Peyer's patch (tissue), 4 donors: ENCODE data around the gene IL17REL. TPM values are rescaled to one million over a fixed set of nuclear protein-coding genes. Genes with fewer than 3 reads are reported as not detected.

ENCODE experiments used
- DNase-seq, 3 donors: peaks; one replicate each; pipeline ENCODE4 v3.0.0-alpha.2; 2017 to 2019
- H3K27ac ChIP-seq, 4 donors: fragments of 200-600 bp; sonication (generic); one replicate each; pipeline ENCODE4 v1.5.1; 2016 to 2019
- H3K27me3 ChIP-seq, 2 donors: fragments of 200-600 bp; sonication (generic); one replicate each; pipeline ENCODE4 v1.5.1; 2019
- H3K36me3 ChIP-seq, 3 donors: fragments of 200-600 bp; sonication (generic); one replicate each; pipeline ENCODE4 v1.5.1; 2016 to 2019
- H3K4me1 ChIP-seq, 4 donors: fragments of 200-600 bp; sonication (generic); one replicate each; pipeline ENCODE4 v1.5.1; 2016 to 2019
- H3K4me3 ChIP-seq, 4 donors: fragments of 200-600 bp; sonication (generic); 1 replicate in 3 of 4; 2 replicates in 1 of 4; pipeline ENCODE4 v1.5.1; 2016 to 2019; ENCODE audit warnings: mild to moderate bottlenecking in 1 of 4
- H3K9me3 ChIP-seq, 4 donors: fragments of 200-600 bp; sonication (generic); one replicate each; pipeline ENCODE4 v1.5.1; 2016 to 2019; ENCODE audit warnings: mild to moderate bottlenecking in 1 of 4
- POLR2A ChIP-seq, 2 donors: fragments of 450-650 bp; IDR thresholded peaks; one replicate each; pipeline ENCODE4 v1.5.1; 2017; ENCODE audit warnings: antibody characterized with exemption in 2 of 2, mild to moderate bottlenecking in 2 of 2, moderate library complexity in 2 of 2
- total RNA-seq, 4 donors: library from RNA; depleted of rRNA; stranded (reverse); fragments of >200 nt; gene quantifications; one replicate each; pipeline ENCODE4 v1.1.0, GENCODE V29; 2016
- TF ChIP-seq, protein P1 (sequence below), 6 experiments: fragments of 450-650 bp in 4 of 6; fragments of 200-600 bp in 2 of 6; sonication (generic) in 1 of 6; IDR thresholded peaks; one replicate each; pipeline ENCODE4 v1.5.1; 2017 to 2019; ENCODE audit warnings: antibody characterized with exemption in 6 of 6, mild to moderate bottlenecking in 3 of 6, moderate library complexity in 1 of 6

IL17REL gene
- total RNA-seq, 4 donors from 2014 or later: 1.1 to 2.3 (median 1.2) TPM; not detected in 1

- H3K9me3 ChIP-seq: no peaks in the 10 kb centered on the region
- peaks cover 4 to 18% of the 10 kb centered on the region in 2 donors for H3K27me3 ChIP-seq
- TF ChIP-seq POLR2A (IDR thresholded peaks at IDR 0.05): no peak
- TF ChIP-seq, protein P1, sequence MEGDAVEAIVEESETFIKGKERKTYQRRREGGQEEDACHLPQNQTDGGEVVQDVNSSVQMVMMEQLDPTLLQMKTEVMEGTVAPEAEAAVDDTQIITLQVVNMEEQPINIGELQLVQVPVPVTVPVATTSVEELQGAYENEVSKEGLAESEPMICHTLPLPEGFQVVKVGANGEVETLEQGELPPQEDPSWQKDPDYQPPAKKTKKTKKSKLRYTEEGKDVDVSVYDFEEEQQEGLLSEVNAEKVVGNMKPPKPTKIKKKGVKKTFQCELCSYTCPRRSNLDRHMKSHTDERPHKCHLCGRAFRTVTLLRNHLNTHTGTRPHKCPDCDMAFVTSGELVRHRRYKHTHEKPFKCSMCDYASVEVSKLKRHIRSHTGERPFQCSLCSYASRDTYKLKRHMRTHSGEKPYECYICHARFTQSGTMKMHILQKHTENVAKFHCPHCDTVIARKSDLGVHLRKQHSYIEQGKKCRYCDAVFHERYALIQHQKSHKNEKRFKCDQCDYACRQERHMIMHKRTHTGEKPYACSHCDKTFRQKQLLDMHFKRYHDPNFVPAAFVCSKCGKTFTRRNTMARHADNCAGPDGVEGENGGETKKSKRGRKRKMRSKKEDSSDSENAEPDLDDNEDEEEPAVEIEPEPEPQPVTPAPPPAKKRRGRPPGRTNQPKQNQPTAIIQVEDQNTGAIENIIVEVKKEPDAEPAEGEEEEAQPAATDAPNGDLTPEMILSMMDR (IDR thresholded peaks at IDR 0.05): no peak
- no peak overlapping the region for H3K27ac ChIP-seq
- H3K36me3 ChIP-seq: no peaks in the 10 kb centered on the region
- H3K4me1 ChIP-seq: peaks cover 0 to 22% (median 9%) of the 10 kb centered on the region in 4 donors
- peak in 1 of 3 donors; percentile 27 for DNase-seq
- no peak overlapping the region for H3K4me3 ChIP-seq
These were observed 6.8 kb upstream of the IL17REL start for GRCh38 chr22:50019316-50019715.

- Histone ChIP-seq H3K4me1 (peaks cover 0 to 26% (median 10%) of the 10 kb centered on the region in 4 donors), H3K9me3 (no peaks in the 10 kb centered on the region), H3K27ac (no peak overlapping the region), H3K36me3 (no peaks in the 10 kb centered on the region), H3K4me3 (no peak overlapping the region), H3K27me3 (peaks cover 4 to 24% of the 10 kb centered on the region in 2 donors)
- no peak for TF ChIP-seq POLR2A (IDR thresholded peaks at IDR 0.05)
- TF ChIP-seq, protein P1 (IDR thresholded peaks at IDR 0.05): no peak
- peak in 1 of 3 donors; percentile 27 for DNase-seq
These were observed 6.2 kb upstream of the IL17REL start for GRCh38 chr22:50018608-50019285.

- Histone ChIP-seq H3K9me3 (no peaks in the 10 kb centered on the region), H3K27me3 (peaks cover 4 to 26% of the 10 kb centered on the region in 2 donors), H3K36me3 (no peaks in the 10 kb centered on the region), H3K4me1 (peaks cover 0 to 26% (median 10%) of the 10 kb centered on the region in 4 donors), H3K4me3 (no peak overlapping the region), H3K27ac (no peak overlapping the region)
- no peak for TF ChIP-seq POLR2A (IDR thresholded peaks at IDR 0.05)
- TF ChIP-seq, protein P1 (IDR thresholded peaks at IDR 0.05): no peak
- DNase-seq: peak in 1 of 3 donors; percentile 34
These were observed 5.2 kb upstream of the IL17REL start for GRCh38 chr22:50017701-50018224.

- Histone ChIP-seq H3K27me3 (peaks cover 4 to 26% of the 10 kb centered on the region in 2 donors), H3K4me1 (peaks cover 0 to 26% (median 10%) of the 10 kb centered on the region in 4 donors), H3K4me3 (no peak overlapping the region), H3K27ac (no peak overlapping the region), H3K9me3 (no peaks in the 10 kb centered on the region), H3K36me3 (no peaks in the 10 kb centered on the region)
- TF ChIP-seq, protein P1 (IDR thresholded peaks at IDR 0.05): no peak
- TF ChIP-seq POLR2A (IDR thresholded peaks at IDR 0.05): no peak
- DNase-seq: peak in 2 of 3 donors; percentile 20 to 40
These were observed 4.6 kb upstream of the IL17REL start for GRCh38 chr22:50016988-50017700.

DNA sequence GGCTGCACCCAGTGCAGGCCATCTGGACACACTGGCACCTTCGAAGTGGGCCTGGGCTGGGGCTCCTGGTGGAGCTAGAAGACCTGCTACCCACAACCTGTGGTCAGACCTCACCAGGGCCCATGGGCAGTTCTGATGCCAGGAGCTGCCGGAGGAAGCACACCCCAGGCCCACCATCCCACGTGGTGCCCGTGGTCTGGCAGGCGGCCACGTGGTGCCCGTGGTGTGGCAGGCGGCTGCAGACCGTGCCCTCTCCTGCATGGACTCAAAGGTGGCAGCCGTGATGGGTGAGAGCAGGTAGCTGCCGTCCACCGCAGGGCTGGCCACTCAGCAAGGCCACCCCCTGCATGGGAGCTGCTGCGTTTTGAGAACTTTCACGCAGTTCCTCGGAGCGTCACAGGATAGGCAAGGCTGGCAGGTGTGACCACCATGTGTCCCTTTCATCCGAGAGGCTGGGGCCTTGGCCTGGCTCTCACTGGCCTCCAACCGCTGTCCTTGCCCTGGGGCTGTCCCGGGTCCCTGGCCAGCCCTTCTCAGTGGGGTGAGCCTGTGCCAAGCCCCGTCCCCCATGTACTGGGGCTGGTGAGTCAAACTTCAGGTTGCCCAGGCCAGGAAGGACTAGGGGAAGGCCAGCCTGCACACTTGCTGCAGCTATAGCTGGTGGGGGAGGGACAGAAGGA, 3.9 kb upstream of the IL17REL start:
- Histone ChIP-seq H3K9me3 (no peaks in the 10 kb centered on the region), H3K27ac (no peak overlapping the region), H3K27me3 (peaks cover 4 to 26% of the 10 kb centered on the region in 2 donors), H3K4me3 (no peak overlapping the region), H3K4me1 (peaks cover 0 to 28% (median 10%) of the 10 kb centered on the region in 4 donors), H3K36me3 (no peaks in the 10 kb centered on the region)
- TF ChIP-seq, protein P1 (IDR thresholded peaks at IDR 0.05): no peak
- TF ChIP-seq POLR2A (IDR thresholded peaks at IDR 0.05): no peak
- peak in 1 of 3 donors; percentile 43 for DNase-seq
